ENCODE data around the gene SYNE4. TPM values are rescaled to one million over a fixed set of nuclear protein-coding genes. Genes with fewer than 3 reads are reported as not detected.

Gene SYNE4
- total and polyA plus RNA-seq, 2 donors from 2014 or later: 7.0 to 15.7 TPM

GRCh38 chr19:36010402-36010801 is 1.8 kb upstream of the SYNE4 start:
- no peaks in the 10 kb centered on the region for H3K9me3 ChIP-seq (ENCODE audit: control insufficient read depth in 2 of 3, insufficient read depth in 1 of 3, low read length in 3 of 3)
- no peak for TF ChIP-seq CTCF (IDR thresholded peaks at IDR 0.05; ENCODE audit: borderline replicate concordance, extremely low read depth, insufficient read depth)
- intact Hi-C loops (cut with DNase I): no loop called here
- no peaks in the 10 kb centered on the region for H3K36me3 ChIP-seq (ENCODE audit: control insufficient read depth in 2 of 3, insufficient read depth in 3 of 3, low read length in 3 of 3)
- DNase-seq (peak in 1 of 5 donors; percentile 55), FAIRE-seq (no peak)
- no peak overlapping the region for H3K9ac ChIP-seq (ENCODE audit: low read length in 3 of 3)
- H3K4me1 ChIP-seq (ENCODE audit: control insufficient read depth in 2 of 3, insufficient read depth in 2 of 3, low read depth in 1 of 3, low read length in 3 of 3): peaks cover 0 to 9% (median 0%) of the 10 kb centered on the region in 3 donors
- H3K27me3 ChIP-seq (ENCODE audit: control insufficient read depth, insufficient read depth, low read length): no peaks in the 10 kb centered on the region
- H3K27ac ChIP-seq (ENCODE audit: low read depth in 2 of 2, low read length in 2 of 2): no peak overlapping the region
- no peak overlapping the region for H3K4me3 ChIP-seq (ENCODE audit: low read length in 3 of 3)

GRCh38 chr19:36009633-36010379 is 1.2 kb upstream of the SYNE4 start:
- Histone ChIP-seq H3K9me3 (ENCODE audit: control insufficient read depth in 2 of 3, insufficient read depth in 1 of 3, low read length in 3 of 3) (no peaks in the 10 kb centered on the region), H3K27ac (ENCODE audit: low read depth in 2 of 2, low read length in 2 of 2) (no peak overlapping the region), H3K27me3 (ENCODE audit: control insufficient read depth, insufficient read depth, low read length) (no peaks in the 10 kb centered on the region), H3K4me1 (ENCODE audit: control insufficient read depth in 2 of 3, insufficient read depth in 2 of 3, low read depth in 1 of 3, low read length in 3 of 3) (peaks cover 0 to 9% (median 0%) of the 10 kb centered on the region in 3 donors), H3K4me3 (ENCODE audit: low read length in 3 of 3) (peak overlapping the region in 1 of 3 donors; percentile 61), H3K9ac (ENCODE audit: low read length in 3 of 3) (no peak overlapping the region), H3K36me3 (ENCODE audit: control insufficient read depth in 2 of 3, insufficient read depth in 3 of 3, low read length in 3 of 3) (no peaks in the 10 kb centered on the region)
- FAIRE-seq: no peak
- DNase-seq: peak in 1 of 5 donors; percentile 76
- no peak for TF ChIP-seq CTCF (IDR thresholded peaks at IDR 0.05; ENCODE audit: borderline replicate concordance, extremely low read depth, insufficient read depth)
- intact Hi-C loops (cut with DNase I): no loop called here

- no peak for TF ChIP-seq CTCF (IDR thresholded peaks at IDR 0.05; ENCODE audit: borderline replicate concordance, extremely low read depth, insufficient read depth)
- H3K9me3 ChIP-seq (ENCODE audit: control insufficient read depth in 2 of 3, insufficient read depth in 1 of 3, low read length in 3 of 3): no peaks in the 10 kb centered on the region
- DNase-seq: peak; percentile 54 to 91 (median 77)
- H3K4me3 ChIP-seq (ENCODE audit: low read length in 3 of 3): peak overlapping the region in 2 of 3 donors; percentile 11 to 61
- no peaks in the 10 kb centered on the region for H3K36me3 ChIP-seq (ENCODE audit: control insufficient read depth in 2 of 3, insufficient read depth in 3 of 3, low read length in 3 of 3)
- no peaks in the 10 kb centered on the region for H3K27me3 ChIP-seq (ENCODE audit: control insufficient read depth, insufficient read depth, low read length)
- peak overlapping the region in 1 of 3 donors; percentile 48 for H3K9ac ChIP-seq (ENCODE audit: low read length in 3 of 3)
- intact Hi-C loops (cut with DNase I): no loop called here
- no peak overlapping the region for H3K27ac ChIP-seq (ENCODE audit: low read depth in 2 of 2, low read length in 2 of 2)
- peaks cover 0 to 5% (median 0%) of the 10 kb centered on the region in 3 donors for H3K4me1 ChIP-seq (ENCODE audit: control insufficient read depth in 2 of 3, insufficient read depth in 2 of 3, low read depth in 1 of 3, low read length in 3 of 3)
- no peak for FAIRE-seq
These were observed 607 bp upstream of the SYNE4 start for GRCh38 chr19:36009220-36009619.
